ENCODE results near the gene EEFSEC. TPM values are rescaled to one million over a fixed set of nuclear protein-coding genes. Genes with fewer than 3 reads are reported as not detected.
"Not testable (repeated sequence)": the region's sequence is repeated elsewhere in the genome, so short reads cannot be mapped to it uniquely, and the experiment has no call there.

The EEFSEC gene
- polyA plus RNA-seq, 4 donors, result 15.7 to 27.8 (median 21.6) TPM

- DNase-seq (ENCODE audit: low read depth in 4 of 4, low spot score in 3 of 4), result no peak
These were observed 694 bp upstream of the EEFSEC start for GRCh38 chr3:128152419-128153155.

- not testable (repeated sequence) for DNase-seq (ENCODE audit: low read depth in 4 of 4, low spot score in 3 of 4)
These were observed 1.1 kb downstream of the EEFSEC start for GRCh38 chr3:128154354-128154753.

- DNase-seq (ENCODE audit: low read depth in 4 of 4, low spot score in 3 of 4), result no peak
These were observed 2.5 kb downstream of the EEFSEC start for GRCh38 chr3:128155616-128156360.

- DNase-seq (ENCODE audit: low read depth in 4 of 4, low spot score in 3 of 4), result no peak
These were observed 7.4 kb downstream of the EEFSEC start for GRCh38 chr3:128160661-128161060.

DNA sequence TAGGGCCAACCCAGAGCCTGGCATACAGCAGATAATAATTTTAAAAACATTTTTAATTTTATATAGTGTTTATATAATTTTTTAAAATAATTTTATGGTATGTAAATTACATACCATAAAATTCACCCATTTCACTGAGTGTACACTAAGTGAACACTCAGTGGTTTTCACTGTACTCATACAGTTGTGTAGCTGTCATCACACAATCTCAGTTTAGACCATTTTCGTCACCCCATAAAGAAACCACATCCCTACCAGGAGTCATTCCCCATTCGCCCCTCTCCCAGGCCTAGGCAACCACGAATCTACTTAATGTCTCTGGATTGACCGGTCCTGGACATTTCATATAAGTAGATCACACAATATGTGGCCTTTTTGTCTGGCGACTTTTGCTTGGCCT, 10.2 kb downstream of the EEFSEC start:
- no peak for DNase-seq (ENCODE audit: low read depth in 4 of 4, low spot score in 3 of 4)

GRCh38 chr3:128166971-128167453, 13.7 kb downstream of the EEFSEC start:
- DNase-seq (ENCODE audit: low read depth in 4 of 4, low spot score in 3 of 4), result no peak

- no peak for DNase-seq (ENCODE audit: low read depth in 4 of 4, low spot score in 3 of 4)
These were observed 14.3 kb downstream of the EEFSEC start for GRCh38 chr3:128167646-128167972.

DNA sequence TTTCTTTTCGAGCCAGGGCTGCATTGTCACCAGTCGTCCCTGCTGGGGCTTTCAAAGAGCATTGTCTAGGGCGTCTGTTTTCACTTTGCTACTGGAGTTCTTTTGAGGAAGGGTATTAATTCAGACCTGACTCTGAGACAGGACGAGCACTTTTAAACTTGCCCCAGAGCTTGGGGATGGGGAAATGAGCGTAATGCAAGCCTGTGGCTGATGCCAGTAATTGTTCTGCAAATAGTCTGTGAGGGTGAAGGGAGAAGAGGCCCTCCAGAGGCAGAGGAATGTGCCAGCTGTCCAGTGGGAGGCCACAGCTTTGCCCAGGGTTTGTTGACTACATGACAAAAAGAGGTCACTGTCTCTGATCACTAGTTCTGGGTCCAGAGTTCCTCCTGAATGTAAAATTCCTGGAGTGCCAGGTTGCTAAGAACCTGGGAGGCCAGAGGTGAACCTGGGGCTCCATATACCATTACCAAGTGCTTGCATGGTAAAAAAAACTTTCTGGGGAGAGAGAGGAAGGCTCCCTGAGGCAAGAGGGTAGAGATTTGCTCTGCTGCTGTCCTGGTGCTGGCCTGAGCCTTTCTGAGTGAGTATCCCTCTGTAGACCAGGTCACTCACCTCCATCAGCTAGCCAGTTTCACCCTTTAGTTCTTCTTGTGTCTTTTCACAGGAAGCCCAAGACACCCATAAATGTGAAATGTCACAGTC, 14.8 kb downstream of the EEFSEC start:
- no peak for DNase-seq (ENCODE audit: low read depth in 4 of 4, low spot score in 3 of 4)

- DNase-seq (ENCODE audit: low read depth in 4 of 4, low spot score in 3 of 4), result no peak
These were observed 15.6 kb downstream of the EEFSEC start for GRCh38 chr3:128168836-128169235.

- peak; percentile 67 to 76 (median 70) for DNase-seq (ENCODE audit: low read depth in 4 of 4, low spot score in 3 of 4)
These were observed 17.7 kb downstream of the EEFSEC start for GRCh38 chr3:128170866-128171516.

GRCh38 chr3:128173200-128173599, 19.9 kb downstream of the EEFSEC start:
- no peak for DNase-seq (ENCODE audit: low read depth in 4 of 4, low spot score in 3 of 4)

DNA sequence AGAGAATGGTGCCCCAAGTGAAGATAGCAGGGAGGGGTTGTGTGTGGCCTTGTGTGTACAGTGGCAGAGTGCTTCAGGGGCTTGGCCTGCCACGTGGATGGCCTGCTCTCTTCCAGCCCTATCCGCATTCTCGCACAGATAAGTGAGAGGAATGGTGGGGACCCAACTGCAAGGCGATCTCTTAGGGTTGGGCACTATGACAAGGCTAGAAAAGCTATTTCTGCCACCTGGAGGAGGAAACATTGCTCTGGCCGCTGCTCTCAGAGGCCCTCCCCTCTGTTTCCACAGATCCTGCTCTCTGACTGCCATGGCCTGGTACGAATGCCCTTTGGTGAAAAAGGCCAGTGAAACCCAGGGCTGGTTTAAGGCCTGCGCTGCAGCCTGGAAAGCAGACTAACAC, 20.6 kb downstream of the EEFSEC start:
- DNase-seq (ENCODE audit: low read depth in 4 of 4, low spot score in 3 of 4), result no peak

- DNase-seq (ENCODE audit: low read depth in 4 of 4, low spot score in 3 of 4), result no peak
These were observed 21.7 kb downstream of the EEFSEC start for GRCh38 chr3:128174675-128175590.

DNA sequence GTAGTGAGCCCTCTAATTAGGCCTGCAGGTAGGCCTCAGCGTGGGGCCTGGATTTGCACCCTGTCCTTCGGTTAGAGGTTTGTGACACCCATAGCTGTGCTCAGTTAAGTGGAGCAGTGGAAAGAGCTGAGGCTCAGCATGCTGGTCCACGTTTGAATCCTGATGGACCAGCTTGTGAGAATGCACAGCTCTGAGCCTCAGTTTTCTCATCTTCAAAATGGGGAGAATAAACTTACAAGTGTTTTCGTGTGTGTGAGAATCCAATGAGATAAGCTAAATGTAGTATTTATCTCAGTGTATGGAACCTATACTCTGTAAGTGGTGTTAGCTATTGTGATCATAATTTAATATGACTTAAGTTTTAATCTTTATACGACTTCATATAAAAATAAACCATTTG, 22.5 kb downstream of the EEFSEC start:
- no peak for DNase-seq (ENCODE audit: low read depth in 4 of 4, low spot score in 3 of 4)

DNA sequence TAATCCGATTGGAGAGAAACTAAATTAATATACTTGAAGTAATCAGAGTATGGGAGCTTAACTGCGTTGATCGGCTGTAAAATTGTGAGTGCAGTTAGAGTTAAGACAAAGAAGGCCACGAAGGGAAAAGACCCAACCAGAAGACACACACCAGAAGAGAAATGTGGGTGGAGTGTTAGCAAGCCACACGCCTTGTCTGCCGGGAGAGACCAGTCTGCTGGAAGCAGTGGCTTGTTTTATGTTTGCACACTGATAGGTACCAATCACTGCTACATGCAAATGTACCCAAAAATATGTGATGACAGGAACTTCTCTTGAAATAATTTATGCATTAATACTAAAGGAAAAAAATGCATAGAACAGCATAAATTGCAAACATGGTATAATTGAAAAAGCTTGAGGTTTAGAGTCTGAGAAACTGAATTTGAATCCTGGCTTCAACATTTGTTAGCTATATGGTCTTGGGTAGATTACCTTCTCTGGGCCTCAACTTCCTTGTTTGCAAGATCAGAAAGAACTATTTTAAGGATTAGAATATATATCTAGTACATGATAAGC, 23.1 kb downstream of the EEFSEC start:
- no peak for DNase-seq (ENCODE audit: low read depth in 4 of 4, low spot score in 3 of 4)

DNA sequence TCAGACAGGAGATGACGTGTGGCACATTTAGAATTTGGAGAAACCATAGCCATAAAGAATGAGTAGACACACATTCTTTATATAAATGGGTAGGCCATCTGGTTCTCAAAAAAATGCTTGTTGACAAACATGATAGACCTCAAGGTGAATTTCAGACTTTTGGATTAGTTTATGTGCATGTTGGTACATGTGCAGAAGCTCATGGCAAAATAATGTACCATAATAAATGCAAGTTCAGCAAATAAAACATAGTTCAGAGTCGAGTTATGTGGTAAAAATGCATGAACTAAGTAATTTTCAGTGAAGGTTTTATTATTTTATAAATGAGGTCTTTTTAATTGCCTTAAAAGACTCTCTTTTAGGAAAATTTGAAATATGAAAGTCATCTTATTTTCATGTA, 24.6 kb downstream of the EEFSEC start:
- DNase-seq (ENCODE audit: low read depth in 4 of 4, low spot score in 3 of 4), result no peak

GRCh38 chr3:128178782-128179483, 25.7 kb downstream of the EEFSEC start:
- no peak for DNase-seq (ENCODE audit: low read depth in 4 of 4, low spot score in 3 of 4)

- DNase-seq (ENCODE audit: low read depth in 4 of 4, low spot score in 3 of 4), result no peak
These were observed 26.2 kb downstream of the EEFSEC start for GRCh38 chr3:128179484-128179819.

- no peak for DNase-seq (ENCODE audit: low read depth in 4 of 4, low spot score in 3 of 4)
These were observed 27.2 kb downstream of the EEFSEC start for GRCh38 chr3:128180436-128180835.

Data from left renal pelvis (tissue), 4 donors.